Left renal cortex interstitium (tissue), 4 donors: Measurements from ENCODE around the gene LBHD1. TPM values are rescaled to one million over a fixed set of nuclear protein-coding genes. Genes with fewer than 3 reads are reported as not detected.
"Not testable (repeated sequence)": the region's sequence is repeated elsewhere in the genome, so short reads cannot be mapped to it uniquely, and the experiment has no call there.

Experiments
- DNase-seq, 4 donors: peaks; one replicate each; pipeline ENCODE4 v3.0.0-alpha.2; 2013; ENCODE audit warnings: low read depth in 4 of 4, low spot score in 2 of 4, missing footprints in 1 of 4
- polyA plus RNA-seq, 4 donors: library from polyadenylated mRNA; unstranded; fragments of 120-200 nt; gene quantifications; one replicate each; pipeline ENCODE4 v1.2.1, GENCODE V29; 2013; ENCODE audit not compliant: insufficient read length in 4 of 4

Gene LBHD1
- 10 to 100 TPM in 1 of 4 donors, 1 to 10 TPM in 3; 5.3 to 12.9 (median 9.0) TPM for polyA plus RNA-seq

DNA sequence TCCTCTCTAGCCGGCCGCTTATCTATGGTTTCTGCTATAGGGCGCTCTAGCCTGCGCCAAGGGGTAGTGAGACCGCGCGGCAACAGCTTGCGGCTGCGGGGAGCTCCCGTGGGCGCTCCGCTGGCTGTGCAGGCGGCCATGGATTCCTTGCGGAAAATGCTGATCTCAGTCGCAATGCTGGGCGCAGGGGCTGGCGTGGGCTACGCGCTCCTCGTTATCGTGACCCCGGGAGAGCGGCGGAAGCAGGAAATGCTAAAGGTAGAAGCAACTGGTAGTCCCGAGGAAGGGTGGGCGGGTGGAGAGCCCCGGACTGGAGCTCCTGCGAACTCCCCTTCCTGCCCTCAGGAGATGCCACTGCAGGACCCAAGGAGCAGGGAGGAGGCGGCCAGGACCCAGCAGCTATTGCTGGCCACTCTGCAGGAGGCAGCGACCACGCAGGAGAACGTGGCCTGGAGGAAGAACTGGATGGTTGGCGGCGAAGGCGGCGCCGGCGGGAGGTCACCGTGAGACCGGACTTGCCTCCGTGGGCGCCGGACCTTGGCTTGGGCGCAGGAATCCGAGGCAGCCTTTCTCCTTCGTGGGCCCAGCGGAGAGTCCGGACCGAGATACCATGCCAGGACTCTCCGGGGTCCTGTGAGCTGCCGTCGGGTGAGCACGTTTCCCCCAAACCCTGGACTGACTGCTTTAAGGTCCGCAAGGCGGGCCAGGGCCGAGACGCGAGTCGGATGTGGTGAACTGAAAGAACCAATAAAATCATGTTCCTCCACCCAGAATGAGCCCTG lies at the start of gene LBHD1, which contains the start of gene UQCC3:
Gene LBHD1, minus strand, starts transcription at position 660 of the 782 bp plus-strand sequence. CDS start 2,236 bp downstream, outside the sequence.
Gene UQCC3, plus strand, starts transcription at position 66 of the 782 bp plus-strand sequence. Its CDS starts 73 bp downstream, at position 139.
- DNase-seq, result peak; percentile 76 to 85 (median 80)

- DNase-seq, result no peak
Observed at GRCh38 chr11:62719302-62719978, 47.4 kb upstream of the LBHD1 start.

DNA sequence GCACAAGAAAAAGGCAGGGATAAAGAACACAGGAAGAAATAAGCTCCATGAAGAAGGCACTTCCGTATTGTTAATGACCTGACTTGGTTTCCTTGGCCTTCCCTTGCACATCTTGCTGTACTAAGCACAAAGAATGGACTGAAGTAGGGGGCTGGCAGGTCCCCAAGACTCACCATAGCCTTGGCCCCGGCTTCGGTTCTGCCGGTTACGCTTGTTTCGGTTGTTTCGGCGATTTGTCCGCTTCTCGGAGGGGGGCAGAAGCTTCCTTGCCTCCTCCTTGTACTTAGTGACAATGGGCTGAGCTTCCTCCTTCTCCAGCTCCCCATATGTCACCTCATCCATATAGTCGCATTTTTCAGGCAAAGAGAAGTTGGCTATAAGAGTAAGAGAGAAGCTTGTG lies 44.7 kb upstream of the LBHD1 start:
- no peak for DNase-seq

- DNase-seq, result no peak
Observed at GRCh38 chr11:62716206-62716605, 44.1 kb upstream of the LBHD1 start.

DNA sequence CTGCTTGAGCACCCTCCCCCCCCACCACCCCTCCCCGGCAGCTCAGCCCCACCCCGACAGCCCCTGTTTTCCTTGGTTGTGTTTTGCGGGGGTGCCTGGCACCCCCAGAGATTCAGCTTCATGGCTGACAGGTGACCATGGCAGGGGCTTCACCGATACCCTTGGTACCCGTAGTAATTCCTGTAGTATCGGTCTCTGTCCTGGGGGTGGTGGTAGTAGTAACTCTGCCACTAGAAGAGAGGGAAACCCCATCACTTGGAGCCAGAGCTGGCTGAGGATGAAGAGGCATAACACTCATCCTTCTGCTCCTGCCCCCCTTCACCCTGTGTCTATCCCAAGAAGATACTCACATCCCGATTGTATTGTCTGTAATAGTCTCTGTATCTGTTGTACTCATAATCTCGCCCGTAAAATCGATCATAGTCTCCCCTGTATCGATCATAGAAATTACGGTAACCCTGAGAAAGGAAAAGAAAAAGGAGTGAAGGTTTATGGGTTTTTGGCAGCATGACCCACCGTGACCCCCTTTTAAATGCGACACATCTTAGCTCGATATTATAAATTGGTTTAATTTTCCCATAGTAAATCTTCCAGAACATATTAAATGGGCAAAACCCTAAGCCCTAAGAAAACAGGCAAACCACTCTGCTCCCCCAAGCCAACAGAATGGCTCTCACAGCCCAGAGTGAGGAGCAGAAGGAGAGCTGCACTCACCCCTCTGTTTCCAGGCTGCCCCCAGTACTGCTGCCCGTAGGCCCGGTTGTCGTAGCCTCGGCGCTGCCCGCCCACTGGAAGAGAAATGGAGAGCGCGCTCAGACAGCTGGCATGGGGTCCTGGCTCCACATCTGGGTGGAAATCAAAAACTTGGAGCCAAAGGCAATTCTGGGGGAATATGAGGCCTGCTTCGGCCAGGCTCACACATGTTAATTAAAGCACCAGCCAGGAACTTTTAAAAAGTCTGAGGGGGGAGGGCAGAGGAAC lies 43.4 kb upstream of the LBHD1 start:
- no peak for DNase-seq

GRCh38 chr11:62713343-62713742 lies 41.3 kb upstream of the LBHD1 start:
- DNase-seq, result no peak

DNA sequence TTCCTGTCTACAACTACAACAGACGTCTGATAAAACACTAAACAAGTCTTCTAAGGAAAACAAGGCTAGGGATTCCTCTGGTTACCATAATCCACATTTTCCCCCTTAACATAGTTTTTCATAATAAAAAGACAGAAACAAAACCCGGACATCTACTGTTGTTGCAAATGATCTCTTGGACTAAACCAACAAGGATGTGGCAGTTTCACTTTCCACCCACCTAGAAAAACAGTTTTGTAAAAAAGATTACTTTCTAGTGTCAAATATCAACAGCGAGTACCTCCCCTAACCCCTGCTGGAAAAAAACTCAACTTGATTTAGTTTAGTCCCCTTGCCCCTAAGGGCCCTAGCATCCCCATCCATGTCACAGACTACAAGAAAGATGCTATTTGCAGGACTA lies 40.8 kb upstream of the LBHD1 start:
- DNase-seq, result no peak

GRCh38 chr11:62712276-62712812 lies 40.3 kb upstream of the LBHD1 start:
- no peak for DNase-seq

DNA sequence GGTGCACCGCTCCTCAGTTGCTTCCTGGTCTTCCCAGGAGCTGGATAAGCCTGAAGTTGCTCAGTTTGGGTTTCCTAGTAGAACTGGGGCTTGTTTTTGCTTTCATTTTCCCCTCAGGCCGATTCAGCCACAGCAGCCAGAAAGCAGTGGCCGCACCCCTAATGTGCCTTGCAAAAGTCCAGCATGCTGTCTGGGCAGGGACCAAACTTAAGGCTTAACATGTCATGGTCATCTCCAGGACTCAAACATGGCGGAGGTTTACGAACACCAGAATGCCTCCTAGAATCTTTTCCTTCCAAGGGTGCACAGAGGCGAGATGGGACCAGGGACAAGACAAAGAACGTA lies 37.9 kb upstream of the LBHD1 start:
- no peak for DNase-seq

DNA sequence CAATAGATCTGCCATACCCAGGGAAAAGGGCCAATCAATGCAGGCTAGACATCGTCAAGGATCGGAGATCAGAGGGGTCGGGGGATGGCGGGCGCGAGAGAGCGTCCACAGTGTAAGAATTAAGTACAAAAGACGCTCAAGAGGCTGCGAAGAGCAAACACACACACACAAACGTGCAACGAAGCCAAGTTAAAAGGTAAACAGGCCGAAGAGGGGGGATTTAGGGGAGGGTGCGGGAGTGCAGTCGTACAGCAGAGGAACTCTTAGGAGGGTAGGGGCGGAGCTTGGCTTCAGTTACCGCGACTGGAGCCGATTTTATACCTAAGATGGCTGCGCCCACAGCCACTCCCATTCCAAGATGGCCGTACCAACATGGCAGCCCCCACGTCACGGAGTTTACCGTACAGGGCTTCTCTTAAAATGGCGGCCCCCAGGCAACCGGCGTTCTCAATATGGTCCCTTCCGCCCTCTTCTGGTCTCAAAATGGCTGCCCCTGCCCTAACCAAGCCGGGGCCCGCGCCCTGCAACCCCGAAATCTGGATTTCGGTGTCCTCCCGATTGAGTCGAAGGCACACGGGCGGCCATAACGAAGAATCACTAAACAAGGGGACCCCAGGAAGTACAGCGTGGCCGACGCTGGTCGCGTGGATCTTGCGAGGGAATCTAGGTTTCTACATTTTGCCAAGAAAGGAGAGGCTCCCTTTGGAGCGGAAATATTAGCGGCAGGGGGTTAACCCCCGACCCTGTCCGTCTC lies 37.4 kb upstream of the LBHD1 start:
- peak; percentile 90 to 98 (median 94) for DNase-seq

DNA sequence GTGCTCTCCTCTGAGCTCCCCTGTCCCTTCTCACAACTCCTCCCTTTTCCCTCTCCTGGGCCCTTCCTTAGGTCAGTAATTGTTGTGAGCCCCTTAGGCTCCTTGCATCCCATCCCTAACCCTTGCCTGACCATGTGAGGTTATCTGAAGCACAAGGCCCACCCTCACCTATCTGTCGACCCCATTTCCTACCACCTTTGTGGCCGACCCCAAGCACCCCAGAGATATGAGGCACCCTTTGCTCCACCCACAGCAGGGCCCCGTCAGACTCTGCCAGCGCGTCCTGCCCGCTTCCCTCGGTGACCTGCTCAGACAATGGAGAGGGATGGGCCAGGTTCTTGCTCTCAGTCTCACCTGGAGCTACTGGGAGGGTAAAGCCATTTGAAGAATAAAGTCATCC lies 36.7 kb upstream of the LBHD1 start:
- DNase-seq, result no peak

DNA sequence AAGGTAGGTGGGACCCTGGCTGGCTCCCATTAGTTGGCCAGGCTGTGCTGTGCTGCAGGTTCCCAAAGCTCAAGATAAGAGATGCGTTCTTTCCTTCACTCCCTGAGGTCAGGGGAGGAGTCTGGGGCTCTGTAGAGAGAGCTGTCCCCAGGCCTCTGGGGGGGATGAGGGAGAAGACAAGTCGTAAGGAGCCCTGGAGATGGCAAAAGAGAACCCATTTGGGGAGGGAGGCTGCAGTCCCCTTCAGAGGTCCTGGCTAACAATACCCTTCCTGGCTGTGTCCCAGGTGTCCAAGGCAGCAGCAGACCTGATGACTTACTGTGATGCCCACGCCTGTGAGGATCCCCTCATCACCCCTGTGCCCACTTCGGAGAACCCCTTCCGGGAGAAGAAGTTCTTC lies 36.3 kb upstream of the LBHD1 start:
- DNase-seq, result no peak

- DNase-seq, result peak in 2 of 4 donors; percentile 63 to 69
Observed at GRCh38 chr11:62707277-62707861, 35.3 kb upstream of the LBHD1 start, which contains the start of the genes BSCL2 and GNG3. Gene BSCL2, minus strand, starts transcription at chr11:62707424. Its CDS starts 229 bp downstream, at chr11:62707195. Gene GNG3, plus strand, starts transcription at chr11:62707676. Its CDS starts 620 bp downstream, at chr11:62708296.

DNA sequence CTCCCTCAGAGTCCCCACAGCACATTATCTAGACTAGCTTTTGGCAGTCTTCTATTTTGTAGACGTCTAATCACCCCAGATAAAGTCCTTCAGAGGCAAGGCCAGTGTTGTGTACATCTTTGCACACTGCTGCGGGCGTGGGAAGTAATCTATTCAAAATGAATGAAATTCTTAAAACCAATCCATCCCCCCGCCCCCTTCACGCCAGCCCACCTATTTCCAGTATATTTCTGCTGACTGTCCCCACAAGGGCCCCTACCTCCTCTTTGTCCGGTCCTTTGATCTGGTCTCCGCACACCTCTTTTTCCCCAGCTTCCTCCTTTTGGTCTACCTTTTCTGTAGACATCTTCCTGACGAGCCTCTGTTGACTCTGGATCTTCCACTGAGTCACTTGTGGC lies 34.8 kb upstream of the LBHD1 start:
- no peak for DNase-seq

- DNase-seq, result peak in 2 of 4 donors; percentile 85 to 86
Observed at GRCh38 chr11:62705880-62706849, 34.1 kb upstream of the LBHD1 start.

- DNase-seq, result no peak
Observed at GRCh38 chr11:62705413-62705812, 33.3 kb upstream of the LBHD1 start.

DNA sequence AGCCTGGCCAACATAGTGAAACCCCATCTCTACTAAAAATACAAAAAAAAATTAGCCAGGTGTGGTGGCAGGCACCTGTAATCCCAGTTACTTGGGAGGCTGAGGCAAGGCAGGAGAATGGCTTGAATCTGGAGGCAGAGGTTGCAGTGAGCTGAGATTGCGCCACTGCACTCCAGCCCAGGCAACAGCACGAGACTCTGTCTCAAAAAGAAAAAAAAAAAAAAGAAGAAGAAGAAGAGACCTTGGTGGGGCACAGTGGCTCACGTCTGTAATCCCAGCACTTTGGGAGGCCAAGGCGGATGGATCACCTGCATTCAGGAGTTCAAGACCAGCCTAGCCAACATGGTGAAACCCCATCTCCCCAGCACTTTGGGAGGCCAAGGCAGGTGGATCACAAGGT lies 31.9 kb upstream of the LBHD1 start:
- DNase-seq, result not testable (repeated sequence)

DNA sequence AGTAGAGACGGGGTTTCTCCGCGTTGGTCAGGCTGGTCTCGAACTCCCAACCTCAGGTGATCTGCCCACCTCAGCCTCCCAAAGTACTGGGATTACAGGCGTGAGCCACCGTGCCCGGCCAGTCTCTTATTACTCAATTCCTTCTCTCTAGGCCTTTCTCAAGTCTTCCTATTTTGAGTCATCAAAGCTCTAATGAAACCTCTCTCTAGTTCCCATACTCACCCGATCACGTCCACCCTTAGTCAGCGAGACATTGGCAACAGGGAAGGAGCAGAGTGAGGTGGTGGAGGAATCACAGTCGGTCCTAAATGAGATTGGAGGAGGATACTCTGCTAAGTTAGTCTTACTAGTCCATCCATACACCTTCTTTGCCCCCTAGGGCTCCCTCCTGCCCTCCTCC lies 30.2 kb upstream of the LBHD1 start:
- DNase-seq, result no peak
